Kidney (tissue), 14 donors: ENCODE data around the gene U2AF2. TPM values are rescaled to one million over a fixed set of nuclear protein-coding genes. Genes with fewer than 3 reads are reported as not detected.

Experiments
- DNase-seq, 5 donors: peaks; one replicate each; pipeline ENCODE4 v3.0.0-alpha.2; 2013 to 2020
- FAIRE-seq: peaks from 2 replicates; lab custom pipeline; 2012; peaks lifted over from hg19 to GRCh38; lab: Jason Lieb, UNC
- H3K27ac ChIP-seq, 2 donors: one replicate each; pipeline ENCODE4 v1.7.0; 2013; ENCODE audit warnings: low read depth in 2 of 2, low read length in 2 of 2, inconsistent platforms in 1 of 2
- H3K27me3 ChIP-seq: one replicate; pipeline ENCODE4 v1.7.1; 2013; ENCODE audit warnings: low read length, inconsistent platforms; ENCODE audit not compliant: control insufficient read depth, insufficient read depth
- H3K36me3 ChIP-seq, 3 donors: one replicate each; pipeline versions ENCODE4 v1.7.0 to v1.7.1; 2013; ENCODE audit warnings: low read length in 3 of 3, control low read depth in 1 of 3, inconsistent platforms in 1 of 3; ENCODE audit not compliant: insufficient read depth in 3 of 3, control insufficient read depth in 2 of 3
- H3K4me1 ChIP-seq, 3 donors: one replicate each; pipeline versions ENCODE4 v1.7.0 to v1.7.1; 2013; ENCODE audit warnings: low read length in 3 of 3, inconsistent platforms in 1 of 3, low read depth in 1 of 3; ENCODE audit not compliant: control insufficient read depth in 2 of 3, insufficient read depth in 2 of 3
- H3K4me3 ChIP-seq, 3 donors: one replicate each; pipeline versions ENCODE4 v1.7.0 to v1.8.1; 2013; ENCODE audit warnings: low read length in 3 of 3, control low read depth in 1 of 3, inconsistent platforms in 1 of 3
- H3K9ac ChIP-seq, 3 donors: one replicate each; pipeline versions ENCODE4 v1.7.0 to v1.7.1; 2013; ENCODE audit warnings: low read length in 3 of 3, control low read depth in 1 of 3, inconsistent platforms in 1 of 3
- H3K9me3 ChIP-seq, 3 donors: one replicate each; pipeline versions ENCODE4 v1.7.0 to v1.7.1; 2013; ENCODE audit warnings: low read length in 3 of 3, control low read depth in 1 of 3, inconsistent platforms in 1 of 3; ENCODE audit not compliant: control insufficient read depth in 2 of 3, insufficient read depth in 1 of 3
- CTCF ChIP-seq: IDR thresholded peaks from 3 replicates; pipeline ENCODE4 v1.5.1; 2012; ENCODE audit warnings: mild to moderate bottlenecking, moderate library complexity, borderline replicate concordance; ENCODE audit not compliant: insufficient read depth; ENCODE audit errors: extremely low read depth
- intact Hi-C: fragments of 100-400 bp; cut with DNase I; formaldehyde crosslinking; loops from one replicate; pipeline ENCODE4 v1.11.1; 2022
- polyA plus RNA-seq: library from polyadenylated mRNA; stranded (reverse); fragments of 350-450 nt; fragmentation: Illumina TruSeq; extraction: RNeasy Lipid Tissue Mini Kit (QIAGEN cat#74804); gene quantifications from one replicate; pipeline ENCODE4 v1.2.3, GENCODE V29; 2014; ENCODE audit warnings: low read depth, low replicate concordance; ENCODE audit not compliant: insufficient read depth
- total RNA-seq: library from RNA; stranded (reverse); fragmentation: NEBNext Ultra II Directional; extraction: Animal tissue kit (Norgen Biotek cat#: 25700); gene quantifications from one replicate; pipeline ENCODE4 v1.2.1, GENCODE V29; 2021
- donor health status: control.
- donor health status: control.
- donor health status: control.
- donor health status: control.
- donor health status: control.
- donor health status: DM: yes; HTN: yes; CAD: no.
- donor health status: Normal renal cell carcinoma (clear cell type).

The U2AF2 gene
- total and polyA plus RNA-seq, 2 donors from 2014 or later = 54.8 to 161 TPM

- no peak overlapping the region for H3K9ac ChIP-seq
- H3K4me1 ChIP-seq = no peaks in the 10 kb centered on the region
- H3K4me3 ChIP-seq = no peak overlapping the region
- no peak overlapping the region for H3K27ac ChIP-seq
- no peaks in the 10 kb centered on the region for H3K36me3 ChIP-seq
- H3K27me3 ChIP-seq = no peaks in the 10 kb centered on the region
- TF ChIP-seq CTCF = no peak
- intact Hi-C loops = loop anchor here (10.0 kb wide), 1 partner anchor 349 kb away; no protein-coding TSS in a partner anchor
- DNase-seq (no peak), FAIRE-seq (no peak)
- H3K9me3 ChIP-seq = no peaks in the 10 kb centered on the region
Observed at GRCh38 chr19:55613396-55613795, 41.4 kb upstream of the U2AF2 start.

- peak in 1 of 5 donors; percentile 76 for DNase-seq
- FAIRE-seq = no peak
- no peak for TF ChIP-seq CTCF
- H3K4me3 ChIP-seq = no peak overlapping the region
- intact Hi-C loops = loop anchor here (10.0 kb wide), 1 partner anchor 349 kb away; no protein-coding TSS in a partner anchor
- H3K27ac ChIP-seq = no peak overlapping the region
- no peaks in the 10 kb centered on the region for H3K36me3 ChIP-seq
- H3K9me3 ChIP-seq = no peaks in the 10 kb centered on the region
- no peaks in the 10 kb centered on the region for H3K4me1 ChIP-seq
- H3K27me3 ChIP-seq = no peaks in the 10 kb centered on the region
- no peak overlapping the region for H3K9ac ChIP-seq
Observed at GRCh38 chr19:55613930-55614710, 40.7 kb upstream of the U2AF2 start.

- no peak overlapping the region for H3K4me3 ChIP-seq
- H3K9ac ChIP-seq = no peak overlapping the region
- FAIRE-seq (no peak), DNase-seq (no peak)
- TF ChIP-seq CTCF = no peak
- no peaks in the 10 kb centered on the region for H3K9me3 ChIP-seq
- intact Hi-C loops = loop anchor here (10.0 kb wide), 1 partner anchor 350 kb away; no protein-coding TSS in a partner anchor
- no peak overlapping the region for H3K27ac ChIP-seq
- H3K4me1 ChIP-seq = no peaks in the 10 kb centered on the region
- H3K27me3 ChIP-seq = no peaks in the 10 kb centered on the region
- no peaks in the 10 kb centered on the region for H3K36me3 ChIP-seq
Observed at GRCh38 chr19:55614711-55615542, 39.9 kb upstream of the U2AF2 start.
